Type B pancreatic cell (in vitro differentiated cells): Measurements from ENCODE around the gene ATIC. TPM values are rescaled to one million over a fixed set of nuclear protein-coding genes. Genes with fewer than 3 reads are reported as not detected.

Experiments
- DNase-seq: peaks from one replicate; pipeline ENCODE4 v3.0.0; 2021; ENCODE audit warnings: mixed read lengths; ENCODE audit not compliant: unreplicated experiment; ENCODE audit errors: extremely low spot score
- H3K27ac Mint-ChIP-seq: 2 replicates; pipeline ENCODE4 v1.8.0; 2021; ENCODE audit warnings: mild to moderate bottlenecking, mixed read lengths
- H3K27me3 Mint-ChIP-seq: 2 replicates; pipeline ENCODE4 v1.8.0; 2021; ENCODE audit warnings: mixed read lengths
- H3K36me3 Mint-ChIP-seq: 2 replicates; pipeline ENCODE4 v1.8.0; 2021; ENCODE audit warnings: mixed read lengths
- H3K4me1 Mint-ChIP-seq: one replicate; pipeline ENCODE4 v1.8.0; 2021; ENCODE audit warnings: mixed read lengths; ENCODE audit not compliant: unreplicated experiment
- H3K4me3 Mint-ChIP-seq: 2 replicates; pipeline ENCODE4 v1.8.0; 2021; ENCODE audit warnings: mild to moderate bottlenecking, mixed read lengths
- H3K9me3 Mint-ChIP-seq: 2 replicates; pipeline ENCODE4 v1.8.0; 2021; ENCODE audit warnings: mixed read lengths
- CTCF ChIP-seq: fragments of 200-600 bp; sonication (generic); conservative IDR thresholded peaks from 2 replicates; pipeline ENCODE4 v1.5.0; 2021; ENCODE audit warnings: antibody characterized with exemption, mild to moderate bottlenecking
- long read RNA-seq: library from polyadenylated mRNA; unstranded; transcript quantifications from one replicate; pipeline ENCODE4 v2.0.0, GENCODE V29; 2020
- total RNA-seq: library from RNA; stranded (reverse); gene quantifications from 2 replicates; pipeline ENCODE4 v1.2.1, GENCODE V29; 2021; ENCODE audit warnings: low replicate concordance

The ATIC gene
- total RNA-seq: 119 and 152 TPM in 2 replicates
- long read RNA-seq, transcript ATIC-201 (16 exons, 2,213 nt): major isoform, 630 of 718 reads
- long read RNA-seq, transcript ATIC-205 (15 exons, 2,275 nt): minor isoform, 17 of 718 reads
- long read RNA-seq, partial matches to known transcripts: 46 of 718 reads
- long read RNA-seq, other reads (novel, unspliced or antisense): 24 of 718 reads

GRCh38 chr2:215311625-215312396 lies at the start of gene ATIC:
ATIC (plus strand) TSS chr2:215312059; CDS start chr2:215312143, 84 bp downstream.
- Mint-ChIP-seq H3K27ac (peak within 1 kb of the TSS; percentile 96), H3K36me3 (peaks cover 32% of the 10 kb centered on the region), H3K4me3 (peak within 1 kb of the TSS; percentile 98), H3K27me3 (no peaks in the 10 kb centered on the region), H3K9me3 (peaks cover 7% of the 10 kb centered on the region), H3K4me1 (peaks cover 35% of the 10 kb centered on the region)
- peak; percentile 94 for DNase-seq
- TF ChIP-seq CTCF: peak; percentile 41

GRCh38 chr2:215262303-215262702 lies 49.6 kb upstream of the ATIC start:
- no peak for TF ChIP-seq CTCF
- no peak overlapping the region for H3K4me3 Mint-ChIP-seq
- H3K9me3 Mint-ChIP-seq: no peaks in the 10 kb centered on the region
- H3K27me3 Mint-ChIP-seq: no peaks in the 10 kb centered on the region
- H3K27ac Mint-ChIP-seq: no peak overlapping the region
- H3K4me1 Mint-ChIP-seq: no peaks in the 10 kb centered on the region
- DNase-seq: no peak
- no peaks in the 10 kb centered on the region for H3K36me3 Mint-ChIP-seq

GRCh38 chr2:215262741-215263362 lies 49.0 kb upstream of the ATIC start:
- H3K4me3 Mint-ChIP-seq: no peak overlapping the region
- H3K4me1 Mint-ChIP-seq: no peaks in the 10 kb centered on the region
- DNase-seq: no peak
- H3K27ac Mint-ChIP-seq: no peak overlapping the region
- no peaks in the 10 kb centered on the region for H3K27me3 Mint-ChIP-seq
- no peaks in the 10 kb centered on the region for H3K36me3 Mint-ChIP-seq
- no peak for TF ChIP-seq CTCF
- no peaks in the 10 kb centered on the region for H3K9me3 Mint-ChIP-seq

GRCh38 chr2:215264374-215264773 lies 47.5 kb upstream of the ATIC start:
- no peak for TF ChIP-seq CTCF
- Mint-ChIP-seq H3K4me1 (no peaks in the 10 kb centered on the region), H3K27ac (no peak overlapping the region), H3K4me3 (no peak overlapping the region), H3K36me3 (no peaks in the 10 kb centered on the region), H3K9me3 (no peaks in the 10 kb centered on the region), H3K27me3 (no peaks in the 10 kb centered on the region)
- DNase-seq: no peak

GRCh38 chr2:215269397-215270117 lies 42.3 kb upstream of the ATIC start:
- Mint-ChIP-seq H3K36me3 (no peaks in the 10 kb centered on the region), H3K27ac (no peak overlapping the region), H3K27me3 (no peaks in the 10 kb centered on the region), H3K9me3 (no peaks in the 10 kb centered on the region), H3K4me3 (no peak overlapping the region), H3K4me1 (no peaks in the 10 kb centered on the region)
- TF ChIP-seq CTCF: peak; percentile 93
- no peak for DNase-seq
